Activated naive CD4-positive, alpha-beta T cell treated with anti-CD3 and anti-CD28 coated beads, Interleukin-2, amount 50 U/mL, for 24 hours (primary cell): Measurements from ENCODE around the gene C20orf173.
"Not testable (repeated sequence)": the region's sequence is repeated elsewhere in the genome, so short reads cannot be mapped to it uniquely, and the experiment has no call there.

Experiments
- H3K27ac Mint-ChIP-seq: one replicate; pipeline ENCODE4 v1.8.0; 2021; ENCODE audit warnings: mild to moderate bottlenecking, mixed read lengths
- H3K27me3 Mint-ChIP-seq: one replicate; pipeline ENCODE4 v1.8.0; 2021; ENCODE audit warnings: mixed read lengths
- H3K36me3 Mint-ChIP-seq: one replicate; pipeline ENCODE4 v1.8.0; 2021; ENCODE audit warnings: mixed read lengths
- H3K4me1 Mint-ChIP-seq: one replicate; pipeline ENCODE4 v1.8.0; 2021; ENCODE audit warnings: mixed read lengths
- H3K4me3 Mint-ChIP-seq: one replicate; pipeline ENCODE4 v1.8.0; 2021; ENCODE audit warnings: mild to moderate bottlenecking, mixed read lengths
- H3K9me3 Mint-ChIP-seq: one replicate; pipeline ENCODE4 v1.8.0; 2021; ENCODE audit warnings: mixed read lengths

Gene C20orf173

GRCh38 chr20:35558451-35558850, 29.0 kb upstream of the C20orf173 start:
- Mint-ChIP-seq H3K4me3 (no peak overlapping the region), H3K27ac (no peak overlapping the region), H3K9me3 (no peaks in the 10 kb centered on the region), H3K36me3 (peaks cover 13% of the 10 kb centered on the region), H3K4me1 (no peaks in the 10 kb centered on the region), H3K27me3 (no peaks in the 10 kb centered on the region)

GRCh38 chr20:35556871-35557270, 27.4 kb upstream of the C20orf173 start:
- no peak overlapping the region for H3K4me3 Mint-ChIP-seq
- H3K4me1 Mint-ChIP-seq, result no peaks in the 10 kb centered on the region
- H3K36me3 Mint-ChIP-seq, result peaks cover 13% of the 10 kb centered on the region
- no peaks in the 10 kb centered on the region for H3K9me3 Mint-ChIP-seq
- no peak overlapping the region for H3K27ac Mint-ChIP-seq
- H3K27me3 Mint-ChIP-seq, result no peaks in the 10 kb centered on the region

- Mint-ChIP-seq H3K4me1 (no peaks in the 10 kb centered on the region), H3K36me3 (peaks cover 13% of the 10 kb centered on the region), H3K4me3 (no peak overlapping the region), H3K27me3 (no peaks in the 10 kb centered on the region), H3K27ac (no peak overlapping the region), H3K9me3 (no peaks in the 10 kb centered on the region)
Measured at GRCh38 chr20:35555951-35556645, 26.6 kb upstream of the C20orf173 start.

- H3K9me3 Mint-ChIP-seq, result not testable (repeated sequence)
Measured at GRCh38 chr20:35555461-35555860, 26.0 kb upstream of the C20orf173 start.

GRCh38 chr20:35552914-35553313, 23.5 kb upstream of the C20orf173 start:
- Mint-ChIP-seq H3K36me3 (peaks cover 13% of the 10 kb centered on the region), H3K9me3 (no peaks in the 10 kb centered on the region), H3K27me3 (no peaks in the 10 kb centered on the region), H3K4me1 (no peaks in the 10 kb centered on the region), H3K4me3 (no peak overlapping the region), H3K27ac (no peak overlapping the region)

More at GRCh38 chr20:35555461-35555860, 26.0 kb upstream of the C20orf173 start:
- H3K4me3 Mint-ChIP-seq, H3K27ac Mint-ChIP-seq, H3K27me3 Mint-ChIP-seq, H3K4me1 Mint-ChIP-seq: not testable (repeated sequence)
- H3K36me3 Mint-ChIP-seq, result peaks cover 13% of the 10 kb centered on the region

- Mint-ChIP-seq H3K27ac (no peak overlapping the region), H3K27me3 (no peaks in the 10 kb centered on the region), H3K36me3 (peaks cover 11% of the 10 kb centered on the region), H3K9me3 (no peaks in the 10 kb centered on the region), H3K4me1 (no peaks in the 10 kb centered on the region), H3K4me3 (no peak overlapping the region)
Measured at GRCh38 chr20:35551503-35551902, 22.1 kb upstream of the C20orf173 start.

- Mint-ChIP-seq H3K27ac (no peak overlapping the region), H3K27me3 (no peaks in the 10 kb centered on the region), H3K9me3 (no peaks in the 10 kb centered on the region), H3K4me3 (no peak overlapping the region), H3K36me3 (peaks cover 3% of the 10 kb centered on the region), H3K4me1 (peaks cover 10% of the 10 kb centered on the region)
Measured at GRCh38 chr20:35547329-35547728, 17.9 kb upstream of the C20orf173 start.

- Mint-ChIP-seq H3K27ac (no peak overlapping the region), H3K4me3 (no peak overlapping the region), H3K36me3 (peaks cover 3% of the 10 kb centered on the region), H3K27me3 (no peaks in the 10 kb centered on the region), H3K4me1 (peaks cover 19% of the 10 kb centered on the region), H3K9me3 (no peaks in the 10 kb centered on the region)
Measured at GRCh38 chr20:35546127-35546526, 16.7 kb upstream of the C20orf173 start.

- H3K9me3 Mint-ChIP-seq, H3K4me3 Mint-ChIP-seq, H3K27me3 Mint-ChIP-seq, H3K27ac Mint-ChIP-seq, H3K36me3 Mint-ChIP-seq: not testable (repeated sequence)
- peaks cover 21% of the 10 kb centered on the region for H3K4me1 Mint-ChIP-seq
Measured at GRCh38 chr20:35544941-35545340, 15.5 kb upstream of the C20orf173 start.

- Mint-ChIP-seq H3K27ac (no peak overlapping the region), H3K36me3 (peaks cover 3% of the 10 kb centered on the region), H3K9me3 (no peaks in the 10 kb centered on the region), H3K27me3 (no peaks in the 10 kb centered on the region), H3K4me1 (peaks cover 21% of the 10 kb centered on the region), H3K4me3 (no peak overlapping the region)
Measured at GRCh38 chr20:35544436-35544835, 15.0 kb upstream of the C20orf173 start.

GRCh38 chr20:35542990-35543389, 13.5 kb upstream of the C20orf173 start:
- H3K36me3 Mint-ChIP-seq, result no peaks in the 10 kb centered on the region
- no peaks in the 10 kb centered on the region for H3K27me3 Mint-ChIP-seq
- peaks cover 21% of the 10 kb centered on the region for H3K4me1 Mint-ChIP-seq
- H3K9me3 Mint-ChIP-seq, result no peaks in the 10 kb centered on the region
- H3K4me3 Mint-ChIP-seq, result peak overlapping the region; percentile 93
- no peak overlapping the region for H3K27ac Mint-ChIP-seq

- H3K36me3 Mint-ChIP-seq, result no peaks in the 10 kb centered on the region
- H3K4me3 Mint-ChIP-seq, result peak within 1 kb of the TSS; percentile 93
- peak within 1 kb of the TSS; percentile 80 for H3K27ac Mint-ChIP-seq
- H3K9me3 Mint-ChIP-seq, result no peaks in the 10 kb centered on the region
- H3K27me3 Mint-ChIP-seq, result no peaks in the 10 kb centered on the region
- peaks cover 21% of the 10 kb centered on the region for H3K4me1 Mint-ChIP-seq
Measured at GRCh38 chr20:35541783-35542662, 12.6 kb upstream of the C20orf173 start, which contains the start of gene ERGIC3. TSS of gene ERGIC3 (plus strand) at chr20:35542078. CDS start at chr20:35542098, 20 bp downstream.

- Mint-ChIP-seq H3K27ac (peak overlapping the region; percentile 80), H3K27me3 (no peaks in the 10 kb centered on the region), H3K4me3 (peak overlapping the region; percentile 93), H3K9me3 (no peaks in the 10 kb centered on the region), H3K4me1 (peaks cover 21% of the 10 kb centered on the region), H3K36me3 (no peaks in the 10 kb centered on the region)
Measured at GRCh38 chr20:35541118-35541782, 11.8 kb upstream of the C20orf173 start.

- H3K36me3 Mint-ChIP-seq, result no peaks in the 10 kb centered on the region
- peaks cover 21% of the 10 kb centered on the region for H3K4me1 Mint-ChIP-seq
- no peaks in the 10 kb centered on the region for H3K27me3 Mint-ChIP-seq
- H3K9me3 Mint-ChIP-seq, result no peaks in the 10 kb centered on the region
- no peak overlapping the region for H3K27ac Mint-ChIP-seq
- H3K4me3 Mint-ChIP-seq, result no peak overlapping the region
Measured at GRCh38 chr20:35539756-35540212, 10.3 kb upstream of the C20orf173 start.

- no peaks in the 10 kb centered on the region for H3K4me1 Mint-ChIP-seq
- H3K4me3 Mint-ChIP-seq, result no peak overlapping the region
- H3K36me3 Mint-ChIP-seq, result no peaks in the 10 kb centered on the region
- no peak overlapping the region for H3K27ac Mint-ChIP-seq
- H3K9me3 Mint-ChIP-seq, result no peaks in the 10 kb centered on the region
- H3K27me3 Mint-ChIP-seq, result no peaks in the 10 kb centered on the region
Measured at GRCh38 chr20:35527122-35527769, 2.2 kb downstream of the C20orf173 start.
